GM18861 (cell line): ENCODE data around the gene FCGBP.
"Not testable (repeated sequence)": the region's sequence is repeated elsewhere in the genome, so short reads cannot be mapped to it uniquely, and the experiment has no call there.

Experiments used
- ATAC-seq: cut with Tn5 transposase; IDR thresholded peaks from one replicate; pipeline ENCODE4 v1.9.1; 2021; ENCODE audit not compliant: unreplicated experiment

Gene FCGBP

GRCh38 chr19:39919976-39920375 is 14.5 kb downstream of the FCGBP start:
- no peak for ATAC-seq

GRCh38 chr19:39918183-39918651 is 16.2 kb downstream of the FCGBP start:
- no peak for ATAC-seq

GRCh38 chr19:39917561-39918182 is 16.8 kb downstream of the FCGBP start:
- no peak for ATAC-seq

- ATAC-seq = no peak
Measured at GRCh38 chr19:39916851-39917396, 17.5 kb downstream of the FCGBP start.

- ATAC-seq = no peak
Measured at GRCh38 chr19:39916236-39916635, 18.2 kb downstream of the FCGBP start.

- no peak for ATAC-seq
Measured at GRCh38 chr19:39915848-39916215, 18.6 kb downstream of the FCGBP start.

GRCh38 chr19:39915101-39915847 is 19.2 kb downstream of the FCGBP start:
- no peak for ATAC-seq

GRCh38 chr19:39913682-39914333 is 20.6 kb downstream of the FCGBP start:
- ATAC-seq = no peak

GRCh38 chr19:39908803-39909202 is 25.6 kb downstream of the FCGBP start:
- ATAC-seq = no peak

GRCh38 chr19:39906820-39907611 is 27.4 kb downstream of the FCGBP start:
- no peak for ATAC-seq

- ATAC-seq = no peak
Measured at GRCh38 chr19:39906283-39906682, 28.2 kb downstream of the FCGBP start.

- not testable (repeated sequence) for ATAC-seq
Measured at GRCh38 chr19:39903486-39904091, 30.8 kb downstream of the FCGBP start.

- ATAC-seq = not testable (repeated sequence)
Measured at GRCh38 chr19:39902326-39902725, 32.1 kb downstream of the FCGBP start.

- ATAC-seq = not testable (repeated sequence)
Measured at GRCh38 chr19:39901681-39902080, 32.8 kb downstream of the FCGBP start.

GRCh38 chr19:39898858-39899257 is 35.6 kb downstream of the FCGBP start:
- not testable (repeated sequence) for ATAC-seq

GRCh38 chr19:39897511-39898245 is 36.8 kb downstream of the FCGBP start:
- ATAC-seq = not testable (repeated sequence)

- ATAC-seq = not testable (repeated sequence)
Measured at GRCh38 chr19:39895096-39895495, 39.3 kb downstream of the FCGBP start.

- not testable (repeated sequence) for ATAC-seq
Measured at GRCh38 chr19:39894236-39894606, 40.2 kb downstream of the FCGBP start.

GRCh38 chr19:39893366-39894235 is 40.8 kb downstream of the FCGBP start:
- not testable (repeated sequence) for ATAC-seq
